DMS 273 (cell line): ENCODE measurements around the gene AFAP1L2.
"Not testable (repeated sequence)": the region's sequence is repeated elsewhere in the genome, so short reads cannot be mapped to it uniquely, and the experiment has no call there.

Experiments
- DNase-seq: peaks from one replicate; lab custom pipeline; 2025; ENCODE audit not compliant: unreplicated experiment; lab: John Stamatoyannopoulos, UW

Gene AFAP1L2

GRCh38 chr10:114340816-114341215 is 63.5 kb downstream of the AFAP1L2 start:
- no peak for DNase-seq

GRCh38 chr10:114337510-114338462 is 66.5 kb downstream of the AFAP1L2 start:
- no peak for DNase-seq

DNA sequence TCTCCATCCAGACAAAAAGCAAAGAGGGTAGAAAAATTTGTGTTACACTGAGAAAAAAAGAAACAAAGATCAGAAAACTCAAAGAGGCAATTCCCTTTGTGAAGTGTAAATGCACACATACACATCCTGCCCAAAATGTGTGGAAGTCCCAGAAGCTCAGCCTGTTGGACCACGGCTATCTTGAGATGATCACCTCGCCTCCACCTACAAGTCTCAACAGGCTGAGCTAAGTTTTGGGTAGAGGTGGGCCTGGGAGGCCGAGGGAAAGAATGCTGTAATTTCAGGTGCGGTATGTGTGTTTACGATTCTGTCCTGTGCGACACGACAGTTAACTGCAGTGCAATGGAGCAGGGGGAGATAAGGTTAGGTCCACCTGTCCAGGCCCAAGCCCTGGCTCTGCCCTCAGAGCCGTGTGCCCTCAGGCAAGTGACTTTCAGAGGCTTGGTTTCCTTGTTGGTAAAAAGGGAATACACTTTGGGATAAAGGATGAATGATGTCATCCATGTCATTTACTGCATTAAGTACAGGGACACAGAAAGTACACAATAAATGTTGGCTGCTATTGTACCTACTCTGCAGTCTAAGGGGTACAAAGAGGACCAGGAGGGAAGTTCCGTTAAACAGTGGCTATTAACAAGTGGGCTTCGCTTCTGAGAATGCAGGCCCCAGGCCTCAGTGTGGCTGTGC is 67.3 kb downstream of the AFAP1L2 start:
- DNase-seq: no peak

GRCh38 chr10:114335614-114336013 is 68.7 kb downstream of the AFAP1L2 start:
- no peak for DNase-seq

GRCh38 chr10:114334301-114334700 is 70.0 kb downstream of the AFAP1L2 start:
- no peak for DNase-seq

GRCh38 chr10:114333441-114333840 is 70.9 kb downstream of the AFAP1L2 start:
- not testable (repeated sequence) for DNase-seq

DNA sequence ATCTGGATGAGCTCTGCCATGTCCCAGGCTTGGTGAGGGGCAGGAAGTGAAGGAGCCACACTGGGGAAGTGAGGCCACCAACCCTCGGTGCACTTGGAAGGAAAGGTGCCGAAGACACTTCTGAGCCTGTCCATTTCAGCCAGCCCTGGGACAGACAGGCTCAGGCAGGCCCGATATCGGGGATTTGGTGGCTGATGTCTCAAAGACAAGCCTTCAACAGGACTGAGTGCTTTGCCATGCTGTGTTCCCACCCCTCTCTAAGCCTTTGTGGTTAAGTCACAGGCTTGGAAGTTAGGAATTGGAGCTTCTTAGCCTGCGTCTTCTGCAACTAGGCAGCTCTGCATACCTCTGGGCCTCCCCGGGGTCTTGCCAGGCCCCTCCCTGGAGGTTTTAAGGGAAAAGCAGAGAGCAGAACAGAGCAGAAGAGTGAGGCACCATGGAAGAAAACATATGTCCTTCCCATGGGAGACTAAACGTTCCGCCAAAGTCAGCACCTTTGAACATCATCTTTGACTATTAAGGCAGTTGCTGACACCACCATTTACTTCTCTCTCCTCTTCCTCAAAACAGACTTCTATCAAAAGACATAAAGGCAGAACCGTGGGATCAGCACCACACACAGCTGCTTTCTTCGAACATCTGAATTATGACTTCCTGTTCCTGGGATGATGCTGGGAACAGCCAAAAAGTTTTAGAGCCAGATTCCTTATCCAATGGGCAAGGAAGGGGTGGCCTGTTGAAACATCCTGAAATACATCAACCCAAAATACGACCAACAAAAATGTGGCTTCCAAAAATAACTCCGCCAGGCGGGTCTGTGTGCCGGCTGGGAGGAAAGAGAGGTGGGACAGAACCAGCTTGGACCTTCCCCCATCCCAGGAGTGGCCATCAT is 71.8 kb downstream of the AFAP1L2 start:
- no peak for DNase-seq

DNA sequence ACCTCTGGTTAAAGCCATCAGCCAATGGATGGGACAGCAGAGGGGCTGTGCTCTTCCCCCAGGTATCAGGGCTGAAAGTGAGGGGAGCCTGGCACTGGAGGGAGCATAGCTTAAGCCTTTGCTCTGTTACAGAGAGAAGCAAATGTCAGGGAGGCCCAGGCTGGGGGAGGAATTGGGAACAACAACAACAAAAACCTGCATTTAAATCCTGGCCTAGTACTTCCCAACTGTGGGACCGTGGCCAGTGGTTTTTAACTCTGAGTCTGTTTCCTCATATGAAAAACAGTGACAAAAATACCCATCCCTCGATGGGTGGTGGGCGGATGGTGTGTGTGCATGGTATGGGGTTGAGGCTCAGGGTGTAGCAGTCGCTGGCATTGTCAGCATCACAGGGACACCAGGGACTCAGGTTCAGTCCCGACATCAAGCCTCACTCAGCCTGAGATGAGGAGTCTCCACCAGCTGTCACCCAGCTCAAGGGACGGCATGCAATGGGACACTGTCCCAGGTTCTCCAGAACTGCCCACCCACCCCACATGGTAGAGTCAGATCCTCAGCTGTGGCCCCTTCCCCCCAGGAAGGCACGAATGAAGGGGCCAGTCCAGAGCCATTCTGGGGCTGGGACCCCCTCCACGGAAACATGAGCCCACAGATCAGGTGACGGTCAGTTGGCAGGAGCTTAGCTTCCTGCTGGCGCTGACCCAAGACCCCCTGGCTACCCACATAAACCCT is 74.5 kb downstream of the AFAP1L2 start:
- DNase-seq: no peak

GRCh38 chr10:114328874-114329273 is 75.4 kb downstream of the AFAP1L2 start:
- no peak for DNase-seq

DNA sequence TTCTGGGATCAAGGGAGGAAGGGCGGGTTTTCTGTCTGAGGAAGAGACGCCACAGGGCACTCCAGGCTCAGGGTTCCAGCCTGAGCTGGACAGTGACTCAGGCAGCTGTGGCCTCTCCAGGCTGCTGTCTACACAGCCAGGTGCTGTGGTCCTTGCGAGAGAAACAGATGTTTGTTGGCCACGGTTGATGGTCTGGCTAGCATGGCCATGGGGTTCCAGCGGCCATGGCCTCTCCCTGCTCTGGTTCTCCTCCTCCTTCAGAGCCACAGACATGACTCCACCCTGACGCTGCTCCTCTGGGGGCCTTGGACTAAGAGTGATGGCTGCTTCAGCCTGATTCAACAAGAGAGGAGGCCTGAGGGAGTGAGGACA is 75.9 kb downstream of the AFAP1L2 start:
- DNase-seq: no peak

DNA sequence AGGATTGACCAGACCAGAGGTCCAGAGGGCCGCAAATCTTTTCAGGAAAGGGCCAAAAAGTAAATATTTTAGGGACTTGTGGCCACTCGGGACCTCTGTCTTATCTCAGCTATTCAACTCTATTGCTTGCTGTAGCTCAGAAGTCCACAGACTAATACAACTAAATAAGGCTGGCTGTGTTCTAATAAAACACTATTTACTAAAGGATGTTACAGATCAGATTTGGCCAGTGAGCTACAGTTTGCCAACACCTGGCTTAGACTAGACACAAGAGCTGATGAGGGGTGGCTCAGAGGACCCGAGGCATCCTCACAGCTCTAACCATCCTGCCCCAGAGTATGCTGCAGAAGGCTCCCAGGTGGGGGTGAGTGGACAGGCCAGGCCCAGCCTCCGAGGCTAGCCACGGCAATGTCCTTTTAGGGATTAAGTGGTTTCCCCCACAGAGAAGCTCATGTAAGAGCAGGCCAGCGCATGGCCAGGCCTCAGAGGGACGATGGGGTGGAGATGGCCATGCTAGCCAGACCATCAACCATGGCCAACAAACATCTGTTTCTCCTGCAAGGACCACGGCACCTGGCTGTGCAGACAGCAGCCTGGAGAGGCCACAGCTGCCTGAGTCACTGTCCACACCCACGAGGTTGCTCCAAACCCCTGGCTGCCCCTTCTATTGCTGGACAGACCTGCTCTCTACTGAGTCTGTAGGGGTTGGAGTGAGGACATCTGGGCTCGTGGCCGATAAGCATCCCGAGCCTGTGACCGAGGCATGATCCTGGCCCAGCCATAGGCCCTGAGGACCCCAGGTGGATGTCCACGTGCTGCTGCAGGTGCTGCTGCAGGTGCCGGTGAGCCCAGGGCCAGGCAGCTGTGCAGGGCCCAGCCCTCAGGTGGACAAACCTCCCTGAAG is 76.5 kb downstream of the AFAP1L2 start:
- DNase-seq: no peak

DNA sequence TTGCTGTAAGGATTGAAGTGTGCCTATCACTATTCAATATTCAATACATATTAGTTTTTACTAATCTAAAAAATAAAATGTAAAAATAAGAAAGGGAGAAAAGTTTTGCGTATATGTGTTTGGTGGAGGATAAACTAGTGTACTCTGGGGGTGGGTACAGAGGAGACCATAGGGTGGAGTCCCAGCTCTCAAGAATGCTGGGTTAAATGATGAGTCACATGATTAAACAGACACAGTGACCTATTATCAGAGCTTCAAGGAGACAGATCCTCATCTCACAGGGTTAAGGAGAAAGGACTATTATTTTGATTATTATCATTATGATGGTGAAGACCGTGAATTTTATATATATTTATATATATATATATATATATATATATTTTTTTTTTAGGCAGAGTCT is 77.5 kb downstream of the AFAP1L2 start:
- DNase-seq: no peak

GRCh38 chr10:114323023-114323422 is 81.3 kb downstream of the AFAP1L2 start:
- no peak for DNase-seq

- no peak for DNase-seq
Observed at GRCh38 chr10:114322344-114322743, 82.0 kb downstream of the AFAP1L2 start.

GRCh38 chr10:114320249-114321116 is 83.8 kb downstream of the AFAP1L2 start:
- DNase-seq: no peak

- no peak for DNase-seq
Observed at GRCh38 chr10:114319406-114320248, 84.7 kb downstream of the AFAP1L2 start.

DNA sequence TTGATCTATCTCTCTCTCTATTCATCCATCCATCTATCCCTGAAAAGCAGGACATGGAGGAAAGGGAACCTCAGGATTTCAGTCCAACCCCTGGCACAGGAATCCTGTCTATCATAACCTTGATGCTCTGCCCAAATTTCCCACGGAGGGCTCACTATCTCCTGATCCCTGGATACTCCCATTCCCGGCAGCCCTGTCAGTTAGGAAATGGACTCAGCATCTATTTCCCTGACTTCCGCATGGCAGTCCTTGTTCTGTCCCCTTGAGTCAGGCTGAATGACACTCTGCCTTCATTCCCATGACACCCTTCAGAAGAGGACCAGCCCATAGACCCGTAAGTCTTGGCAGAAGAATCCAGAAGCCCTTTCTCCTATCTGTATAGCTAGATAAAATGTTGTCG is 87.6 kb downstream of the AFAP1L2 start:
- no peak for DNase-seq
